Uterus (tissue), 4 donors: Measurements from ENCODE around the gene MRGPRF. TPM values are rescaled to one million over a fixed set of nuclear protein-coding genes. Genes with fewer than 3 reads are reported as not detected.

Experiments used
- DNase-seq, 2 donors: peaks; one replicate each; pipeline ENCODE4 v3.0.0-alpha.2; 2019 to 2020
- H3K27ac ChIP-seq, 2 donors: fragments of 200-600 bp; sonication (generic); 1 replicate in 1 of 2; 2 replicates in 1 of 2; pipeline ENCODE4 v1.5.1; 2016 to 2018
- H3K27me3 ChIP-seq, 2 donors: fragments of 200-600 bp; sonication (generic); one replicate each; pipeline ENCODE4 v1.5.1; 2018 to 2019; ENCODE audit warnings: control low read depth in 1 of 2
- H3K36me3 ChIP-seq, 2 donors: fragments of 200-600 bp; sonication (generic); one replicate each; pipeline ENCODE4 v1.5.1; 2019; ENCODE audit warnings: control low read depth in 1 of 2
- H3K4me1 ChIP-seq, 2 donors: fragments of 200-600 bp; sonication (generic); one replicate each; pipeline ENCODE4 v1.5.1; 2018 to 2019; ENCODE audit warnings: control low read depth in 1 of 2
- H3K4me3 ChIP-seq, 2 donors: fragments of 200-600 bp; sonication (generic); 1 replicate in 1 of 2; 2 replicates in 1 of 2; pipeline ENCODE4 v1.5.1; 2018 to 2019; ENCODE audit warnings: mild to moderate bottlenecking in 1 of 2
- H3K9me3 ChIP-seq, 2 donors: fragments of 200-600 bp; sonication (generic); one replicate each; pipeline ENCODE4 v1.5.1; 2019; ENCODE audit warnings: control low read depth in 1 of 2
- CTCF ChIP-seq, 4 experiments: fragments of 200-600 bp in 2 of 4; fragments of 450-650 bp in 2 of 4; sonication (generic) in 2 of 4; IDR thresholded peaks; one replicate each; pipeline ENCODE4 v1.5.1; 2016 to 2019; ENCODE audit warnings: antibody characterized with exemption in 4 of 4, mild to moderate bottlenecking in 2 of 4, moderate library complexity in 1 of 4
- POLR2A ChIP-seq, 2 donors: fragments of 450-650 bp; IDR thresholded peaks; one replicate each; pipeline ENCODE4 v1.6.1; 2016; ENCODE audit warnings: antibody characterized with exemption in 2 of 2, mild to moderate bottlenecking in 1 of 2, moderate library complexity in 1 of 2
- intact Hi-C: fragments of 100-400 bp; cut with DNase I; formaldehyde crosslinking; loops from one replicate; pipeline ENCODE4 v1.15.1; 2023; ENCODE audit warnings: low total_unique reads
- total RNA-seq, 4 donors: library from RNA; depleted of rRNA in 3 of 4; stranded (reverse); fragments of >200 nt in 3 of 4; gene quantifications; one replicate each; pipeline versions ENCODE4 v1.1.0 to v1.2.4, GENCODE V29; 2014 to 2023
- donor health status: DM: yes; HTN: yes; CAD: no.

Gene MRGPRF
- total RNA-seq, 4 donors from 2014 or later, result 52.6 to 173 (median 75.0) TPM

GRCh38 chr11:69012092-69013008 is 696 bp downstream of the MRGPRF start:
- no peaks in the 10 kb centered on the region for H3K36me3 ChIP-seq
- intact Hi-C loops, result loop anchor here (10.0 kb wide), 1 partner anchor 62 kb away; no protein-coding TSS in a partner anchor
- H3K9me3 ChIP-seq, result no peaks in the 10 kb centered on the region
- peak overlapping the region; percentile 97 to 99 for H3K27ac ChIP-seq
- peak overlapping the region; percentile 61 to 83 for H3K4me3 ChIP-seq
- H3K27me3 ChIP-seq, result no peaks in the 10 kb centered on the region
- no peak for TF ChIP-seq CTCF (IDR thresholded peaks at IDR 0.05)
- TF ChIP-seq POLR2A (IDR thresholded peaks at IDR 0.05), result peak in 1 of 2 donors; percentile 7
- H3K4me1 ChIP-seq, result peaks cover 7 to 18% of the 10 kb centered on the region in 2 donors
- DNase-seq, result peak; percentile 52 to 60

- H3K4me1 ChIP-seq, result peaks cover 7 to 20% of the 10 kb centered on the region in 2 donors
- H3K4me3 ChIP-seq, result peak overlapping the region; percentile 61 to 83
- DNase-seq, result no peak
- no peaks in the 10 kb centered on the region for H3K9me3 ChIP-seq
- intact Hi-C loops, result loop anchor here (10.0 kb wide), 1 partner anchor 63 kb away; no protein-coding TSS in a partner anchor
- no peaks in the 10 kb centered on the region for H3K27me3 ChIP-seq
- TF ChIP-seq CTCF (IDR thresholded peaks at IDR 0.05), result no peak
- no peak for TF ChIP-seq POLR2A (IDR thresholded peaks at IDR 0.05)
- peak overlapping the region; percentile 97 to 99 for H3K27ac ChIP-seq
- H3K36me3 ChIP-seq, result no peaks in the 10 kb centered on the region
Measured at GRCh38 chr11:69011624-69012091, 1.4 kb downstream of the MRGPRF start.

- no peaks in the 10 kb centered on the region for H3K27me3 ChIP-seq
- peak overlapping the region; percentile 97 to 99 for H3K27ac ChIP-seq
- peaks cover 7 to 22% of the 10 kb centered on the region in 2 donors for H3K4me1 ChIP-seq
- TF ChIP-seq CTCF (IDR thresholded peaks at IDR 0.05), result peak in 1 of 4 experiments; percentile 3
- TF ChIP-seq POLR2A (IDR thresholded peaks at IDR 0.05), result peak; percentile 75 to 77
- H3K4me3 ChIP-seq, result peak overlapping the region; percentile 61 to 83
- intact Hi-C loops, result loop anchor here (10.0 kb wide), 1 partner anchor 64 kb away; no protein-coding TSS in a partner anchor
- H3K9me3 ChIP-seq, result no peaks in the 10 kb centered on the region
- no peaks in the 10 kb centered on the region for H3K36me3 ChIP-seq
- peak; percentile 88 to 89 for DNase-seq
Measured at GRCh38 chr11:69010964-69011623, 2.0 kb downstream of the MRGPRF start.

GRCh38 chr11:69010361-69010891 is 2.6 kb downstream of the MRGPRF start:
- H3K4me3 ChIP-seq, result peak overlapping the region; percentile 61 to 83
- DNase-seq, result no peak
- TF ChIP-seq POLR2A (IDR thresholded peaks at IDR 0.05) (no peak), CTCF (IDR thresholded peaks at IDR 0.05) (no peak)
- H3K27me3 ChIP-seq, result no peaks in the 10 kb centered on the region
- intact Hi-C loops, result loop anchor here (10.0 kb wide), 1 partner anchor 64 kb away; no protein-coding TSS in a partner anchor
- peaks cover 7 to 29% of the 10 kb centered on the region in 2 donors for H3K4me1 ChIP-seq
- no peaks in the 10 kb centered on the region for H3K36me3 ChIP-seq
- H3K9me3 ChIP-seq, result no peaks in the 10 kb centered on the region
- peak overlapping the region; percentile 97 to 99 for H3K27ac ChIP-seq
